GM12874 (cell line): ENCODE measurements around the gene POLE.

Experiments
- TF ChIP-seq, protein P1 (sequence below): IDR thresholded peaks from 2 replicates; pipeline ENCODE4 v1.5.1; 2011; ENCODE audit warnings: low read depth, mild to moderate bottlenecking, control low read depth, low read length, moderate library complexity; ENCODE audit not compliant: insufficient read depth

The POLE gene

DNA sequence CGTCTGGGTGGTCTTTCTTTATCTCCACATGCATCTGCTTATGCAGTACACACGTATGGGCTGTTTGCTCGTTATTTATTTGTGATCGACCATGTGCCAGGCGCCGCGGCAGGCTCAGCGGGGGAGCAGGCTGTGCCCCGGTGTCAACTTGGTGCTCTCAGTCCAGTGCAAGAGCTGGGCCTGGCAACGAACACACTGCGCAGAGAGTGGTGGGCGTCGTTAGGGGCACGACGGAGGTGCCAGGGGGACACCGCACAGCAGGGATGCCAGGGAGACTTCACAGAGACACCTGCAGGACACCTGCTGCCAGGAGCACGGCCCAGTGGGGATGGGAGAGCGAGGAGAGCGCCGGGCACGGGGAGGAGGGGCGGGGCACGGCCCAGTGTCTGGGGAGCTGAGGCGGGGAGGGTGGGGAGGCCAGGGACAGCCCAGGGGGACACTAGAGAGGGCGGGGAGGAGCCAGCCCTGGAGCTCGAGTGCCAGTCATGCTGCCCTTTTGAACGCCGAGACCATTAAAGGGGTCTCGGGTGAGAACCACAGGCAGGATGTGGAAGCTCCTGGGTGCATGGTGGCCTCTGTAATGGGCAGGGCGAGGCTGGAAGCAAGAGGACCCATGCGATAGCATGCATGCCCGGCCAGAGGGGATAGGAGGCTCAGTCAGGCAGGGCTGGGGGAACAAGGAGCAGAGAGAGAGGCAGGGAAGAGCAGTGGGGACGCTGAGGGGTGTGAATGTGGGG, 76.1 kb downstream of the POLE start:
- TF ChIP-seq, protein P1, sequence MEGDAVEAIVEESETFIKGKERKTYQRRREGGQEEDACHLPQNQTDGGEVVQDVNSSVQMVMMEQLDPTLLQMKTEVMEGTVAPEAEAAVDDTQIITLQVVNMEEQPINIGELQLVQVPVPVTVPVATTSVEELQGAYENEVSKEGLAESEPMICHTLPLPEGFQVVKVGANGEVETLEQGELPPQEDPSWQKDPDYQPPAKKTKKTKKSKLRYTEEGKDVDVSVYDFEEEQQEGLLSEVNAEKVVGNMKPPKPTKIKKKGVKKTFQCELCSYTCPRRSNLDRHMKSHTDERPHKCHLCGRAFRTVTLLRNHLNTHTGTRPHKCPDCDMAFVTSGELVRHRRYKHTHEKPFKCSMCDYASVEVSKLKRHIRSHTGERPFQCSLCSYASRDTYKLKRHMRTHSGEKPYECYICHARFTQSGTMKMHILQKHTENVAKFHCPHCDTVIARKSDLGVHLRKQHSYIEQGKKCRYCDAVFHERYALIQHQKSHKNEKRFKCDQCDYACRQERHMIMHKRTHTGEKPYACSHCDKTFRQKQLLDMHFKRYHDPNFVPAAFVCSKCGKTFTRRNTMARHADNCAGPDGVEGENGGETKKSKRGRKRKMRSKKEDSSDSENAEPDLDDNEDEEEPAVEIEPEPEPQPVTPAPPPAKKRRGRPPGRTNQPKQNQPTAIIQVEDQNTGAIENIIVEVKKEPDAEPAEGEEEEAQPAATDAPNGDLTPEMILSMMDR: no peak

DNA sequence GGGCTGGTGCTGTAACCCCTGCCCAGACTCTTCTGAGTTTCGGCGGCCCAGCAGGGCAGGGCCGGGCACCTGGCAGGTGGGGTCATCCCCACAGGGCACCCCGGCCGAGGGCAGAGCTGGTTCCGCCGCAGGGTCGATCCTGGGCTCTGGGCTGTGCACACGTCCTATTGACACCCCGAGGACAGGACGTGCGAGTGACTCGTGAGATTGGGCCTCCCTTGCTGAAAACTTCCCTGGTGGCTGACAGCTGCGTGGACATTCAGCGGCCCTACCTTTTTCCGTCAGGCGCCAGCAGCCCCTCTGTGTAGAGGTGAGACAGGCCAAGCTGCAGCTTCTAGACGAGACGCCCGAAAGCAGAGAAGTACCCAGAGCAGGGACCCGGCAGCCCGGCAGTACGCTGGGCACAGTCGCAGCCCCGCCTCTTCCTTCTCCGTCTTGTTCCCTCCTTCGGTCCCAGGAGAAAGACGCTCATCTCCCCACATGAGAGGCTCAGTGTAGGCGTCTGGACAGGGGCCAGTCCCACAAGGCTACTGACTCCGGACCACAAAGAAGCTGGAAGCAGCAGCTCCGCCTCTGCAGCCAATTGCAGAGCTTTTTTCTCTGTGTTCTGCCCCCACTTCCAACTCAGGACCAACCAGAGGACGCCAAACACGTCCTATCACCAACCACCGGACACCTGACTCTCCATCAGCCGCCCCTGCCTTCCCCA, 76.9 kb downstream of the POLE start, which contains the start of gene LRCOL1:
Gene LRCOL1, minus strand, starts transcription at position 532 of the 709 bp plus-strand sequence. CDS start 4,331 bp downstream, outside the sequence.
- TF ChIP-seq, protein P1: no peak

DNA sequence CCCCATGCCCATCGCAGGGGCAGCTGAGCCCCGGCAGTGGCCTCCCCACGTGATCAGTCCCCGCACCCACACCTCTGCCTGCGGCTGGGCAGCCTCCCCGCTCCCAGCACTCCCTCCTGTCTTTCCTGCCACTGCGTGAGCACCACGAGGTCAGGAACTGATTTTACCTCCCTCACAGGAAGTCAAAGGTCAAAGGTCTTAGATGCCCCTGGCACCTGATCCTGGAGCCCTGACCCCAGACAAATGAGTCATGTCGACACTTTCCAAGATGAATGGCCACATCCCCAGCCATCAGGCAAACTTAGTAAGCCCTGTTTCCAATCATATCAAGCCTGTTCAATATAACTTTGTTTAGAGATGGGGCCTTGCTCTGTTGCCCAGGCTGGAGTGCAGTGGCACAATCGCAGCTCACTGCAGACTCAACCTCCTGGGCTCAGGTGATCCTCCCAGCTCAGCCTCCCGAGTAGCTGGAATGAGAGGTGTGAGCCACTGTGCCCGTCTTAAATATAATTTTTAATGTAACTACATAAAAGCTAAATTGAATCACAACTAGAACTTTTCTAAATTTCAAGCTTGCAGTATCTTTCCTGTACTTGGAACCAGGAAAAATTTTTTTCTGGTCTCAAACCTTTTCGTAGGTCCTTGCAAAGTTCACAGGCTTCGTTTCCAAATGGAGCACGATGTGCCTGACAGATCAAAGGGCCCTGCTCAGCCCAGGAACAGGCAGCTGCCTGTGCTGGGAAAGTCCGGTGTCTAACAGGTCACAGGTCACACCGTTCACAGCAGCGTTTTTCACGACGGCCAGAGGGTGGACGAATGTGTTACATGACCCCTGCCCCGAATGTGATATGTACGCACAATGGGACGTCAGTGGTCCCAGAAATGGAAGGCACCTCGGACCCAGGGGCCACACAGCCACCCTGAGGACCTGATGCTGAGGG, 78.6 kb downstream of the POLE start:
- TF ChIP-seq, protein P1: no peak

DNA sequence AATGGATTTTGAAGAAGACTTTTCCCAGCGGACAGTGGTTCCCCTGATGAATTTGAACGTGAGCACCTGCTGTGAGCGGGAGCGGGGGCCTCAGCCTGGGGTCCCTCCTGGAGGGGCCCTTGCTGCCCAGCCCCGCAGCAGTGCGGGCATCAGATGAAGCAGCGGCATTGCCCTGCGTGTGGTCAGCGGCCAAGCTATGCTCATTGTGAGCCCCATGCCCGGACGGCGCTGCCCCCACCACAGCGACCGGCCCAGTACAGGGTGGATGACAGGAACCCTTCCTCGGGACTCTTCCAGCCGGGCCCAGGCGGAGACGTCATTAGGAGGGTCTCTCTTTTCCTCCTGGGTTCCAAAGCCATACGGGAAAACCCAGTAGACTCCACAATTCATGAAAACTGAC, 80.2 kb downstream of the POLE start:
- TF ChIP-seq, protein P1: no peak

DNA sequence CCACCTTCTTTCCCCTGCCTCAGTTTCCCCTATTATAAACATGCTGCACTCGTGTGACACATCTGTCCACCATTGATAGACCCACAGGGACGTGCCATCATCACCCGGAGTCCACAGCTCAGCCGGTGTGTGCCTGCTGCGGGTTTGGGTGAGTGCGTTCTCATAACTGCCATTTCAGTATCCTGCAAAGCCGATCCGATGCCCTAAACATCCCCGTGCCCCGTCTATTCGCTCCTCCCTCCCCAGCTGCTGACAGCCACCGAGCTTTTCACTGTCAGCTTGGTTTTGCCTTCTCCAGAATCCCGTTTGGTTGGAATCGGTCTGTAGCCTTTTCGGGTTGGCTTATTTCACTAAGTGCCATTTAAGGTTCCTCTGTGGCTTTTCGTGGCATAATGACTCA, 80.7 kb downstream of the POLE start:
- TF ChIP-seq, protein P1: no peak

DNA sequence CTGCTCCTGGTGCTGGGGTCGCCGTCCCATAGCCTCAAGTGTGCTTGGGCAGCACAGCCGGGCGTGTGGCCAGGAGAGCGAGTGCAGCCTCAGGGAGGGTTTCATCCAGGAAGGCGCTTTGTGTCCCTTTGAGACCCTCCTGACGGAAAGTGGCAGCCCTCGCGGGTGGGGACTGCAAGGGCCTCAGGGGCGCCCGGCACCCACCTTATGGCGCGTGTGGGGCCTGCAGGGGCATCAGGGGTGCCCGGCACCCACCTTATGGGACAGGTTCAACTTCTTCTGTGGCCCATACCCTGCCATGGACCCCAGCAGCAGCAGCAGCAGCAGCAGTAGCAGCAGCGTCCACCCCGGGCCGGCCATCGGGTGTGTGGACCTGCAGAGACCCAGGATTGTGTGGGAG, 81.2 kb downstream of the POLE start:
- TF ChIP-seq, protein P1: no peak
